OCI-LY3 (cell line): ENCODE data around the gene OPCML.

Experiments
- EZH2phosphoT487 ChIP-seq: fragments of 200-600 bp; shearing (Covaris generic); IDR thresholded peaks from 2 replicates; pipeline ENCODE4 v1.6.1; 2018; ENCODE audit warnings: antibody characterized with exemption, mixed run types, low read depth
- TF ChIP-seq, protein P1 (sequence below): fragments of 200-600, 300-600 bp; sonication (generic); IDR thresholded peaks from 2 replicates; pipeline ENCODE4 v1.5.1; 2014; ENCODE audit warnings: antibody characterized with exemption, low read length, low read depth

DNA sequence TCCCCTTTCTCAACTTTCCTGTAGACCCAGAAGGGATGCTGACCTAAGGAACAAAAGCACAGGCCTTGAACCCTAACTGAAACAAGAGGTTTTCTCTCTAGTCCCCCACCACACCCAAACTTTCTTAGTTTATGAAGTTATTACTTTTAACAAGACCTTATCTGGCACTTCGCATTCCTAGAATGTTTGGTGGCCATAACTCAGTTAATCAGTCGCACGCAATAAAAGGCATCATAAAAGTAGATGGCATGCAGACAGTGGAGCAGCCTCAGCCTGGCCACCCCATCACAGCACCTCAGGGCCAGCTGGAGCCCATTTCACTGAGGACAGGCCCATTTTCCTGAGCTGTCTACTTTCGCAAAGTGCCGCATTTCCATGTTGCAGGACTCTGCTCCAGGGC, 301.9 kb downstream of the OPCML start:
- TF ChIP-seq, protein P1, sequence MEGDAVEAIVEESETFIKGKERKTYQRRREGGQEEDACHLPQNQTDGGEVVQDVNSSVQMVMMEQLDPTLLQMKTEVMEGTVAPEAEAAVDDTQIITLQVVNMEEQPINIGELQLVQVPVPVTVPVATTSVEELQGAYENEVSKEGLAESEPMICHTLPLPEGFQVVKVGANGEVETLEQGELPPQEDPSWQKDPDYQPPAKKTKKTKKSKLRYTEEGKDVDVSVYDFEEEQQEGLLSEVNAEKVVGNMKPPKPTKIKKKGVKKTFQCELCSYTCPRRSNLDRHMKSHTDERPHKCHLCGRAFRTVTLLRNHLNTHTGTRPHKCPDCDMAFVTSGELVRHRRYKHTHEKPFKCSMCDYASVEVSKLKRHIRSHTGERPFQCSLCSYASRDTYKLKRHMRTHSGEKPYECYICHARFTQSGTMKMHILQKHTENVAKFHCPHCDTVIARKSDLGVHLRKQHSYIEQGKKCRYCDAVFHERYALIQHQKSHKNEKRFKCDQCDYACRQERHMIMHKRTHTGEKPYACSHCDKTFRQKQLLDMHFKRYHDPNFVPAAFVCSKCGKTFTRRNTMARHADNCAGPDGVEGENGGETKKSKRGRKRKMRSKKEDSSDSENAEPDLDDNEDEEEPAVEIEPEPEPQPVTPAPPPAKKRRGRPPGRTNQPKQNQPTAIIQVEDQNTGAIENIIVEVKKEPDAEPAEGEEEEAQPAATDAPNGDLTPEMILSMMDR: no peak
- TF ChIP-seq EZH2phosphoT487: no peak
